Endothelial cell of umbilical vein (primary cell): ENCODE data around the gene BDP1. TPM values are rescaled to one million over a fixed set of nuclear protein-coding genes. Genes with fewer than 3 reads are reported as not detected.
"Not testable (repeated sequence)": the region's sequence is repeated elsewhere in the genome, so short reads cannot be mapped to it uniquely, and the experiment has no call there.

Source experiments
- BruUV-seq: library from RNA; stranded (reverse); fragments of 400-500 nt; replicated peaks from 2 replicates; lab custom pipeline; 2021; lab: Mats Ljungman, UMichigan
- CTCF ChIA-PET: fragments of 300-600, 350-600 bp; sonication (Branson Sonifier 250); formaldehyde crosslinking; loops from one replicate; lab custom pipeline; 2021; ENCODE audit warnings: antibody characterized with exemption, inconsistent platforms; lab: Charles Lee
- POLR2A ChIA-PET: fragments of 300-600, 350-600 bp; sonication (Branson Sonifier 250); formaldehyde crosslinking; loops from one replicate; lab custom pipeline; 2021; ENCODE audit warnings: antibody characterized with exemption, inconsistent platforms; lab: Charles Lee
- DNase-seq: peaks from one replicate; pipeline ENCODE4 v3.0.0-alpha.2; 2011; ENCODE audit warnings: low read depth, low spot score
- FAIRE-seq: peaks from 2 replicates; lab custom pipeline; 2011; peaks lifted over from hg19 to GRCh38; lab: Jason Lieb, UNC
- H2AFZ ChIP-seq: 2 replicates; pipeline ENCODE4 v1.6.0; 2012; ENCODE audit warnings: low read depth, low read length, control low read depth, inconsistent platforms
- H3K27ac ChIP-seq: 2 replicates; pipeline ENCODE4 v1.5.1; 2011; ENCODE audit warnings: low read depth, mild to moderate bottlenecking, control low read depth, low read length, moderate library complexity; ENCODE audit not compliant: insufficient read depth
- H3K27me3 ChIP-seq, 2 experiments: 2 replicates each; pipeline versions ENCODE4 v1.6.0 to v1.6.1; 2011; ENCODE audit warnings: low read length in 2 of 2, mixed read lengths in 1 of 2; ENCODE audit not compliant: control insufficient read depth in 2 of 2, insufficient read depth in 2 of 2
- H3K36me3 ChIP-seq, 2 experiments: 2 replicates in 1 of 2; 3 replicates in 1 of 2; pipeline ENCODE4 v1.5.1; 2011; ENCODE audit warnings: low read length in 2 of 2, mild to moderate bottlenecking in 1 of 2, moderate library complexity in 1 of 2; ENCODE audit not compliant: control insufficient read depth in 2 of 2, insufficient read depth in 2 of 2; ENCODE audit errors: extremely low read depth in 1 of 2
- H3K4me1 ChIP-seq: 3 replicates; pipeline ENCODE4 v1.5.1; 2011; ENCODE audit warnings: mild to moderate bottlenecking, low read length; ENCODE audit not compliant: control insufficient read depth, insufficient read depth; ENCODE audit errors: extremely low read depth
- H3K4me2 ChIP-seq: 2 replicates; pipeline ENCODE4 v1.6.1; 2011; ENCODE audit warnings: low read length, control low read depth, mixed read lengths; ENCODE audit not compliant: insufficient read depth
- H3K4me3 ChIP-seq, 3 experiments: fragments of 200-600 bp in 1 of 3; sonication (generic), shearing (Covaris generic) in 1 of 3; replicated peaks in 1 of 3; 2 replicates each; pipeline ENCODE4 v1.5.1; 2011 to 2016; ENCODE audit warnings: control low read depth in 3 of 3, low read length in 3 of 3, mild to moderate bottlenecking in 2 of 3, inconsistent platforms in 1 of 3, low read depth in 1 of 3, moderate library complexity in 1 of 3; ENCODE audit not compliant: insufficient read depth in 1 of 3
- H3K79me2 ChIP-seq: 2 replicates; pipeline ENCODE4 v1.6.0; 2012; ENCODE audit warnings: low read length, inconsistent platforms; ENCODE audit not compliant: control insufficient read depth, insufficient read depth
- H3K9ac ChIP-seq: replicated peaks from 2 replicates; pipeline ENCODE3; 2011; ENCODE audit warnings: low read length, control low read depth; ENCODE audit not compliant: insufficient read depth; ENCODE audit errors: extremely low read depth
- H3K9me1 ChIP-seq: replicated peaks from 3 replicates; pipeline ENCODE4 v1.6.0; 2011; ENCODE audit warnings: mild to moderate bottlenecking, low read length; ENCODE audit not compliant: control insufficient read depth, insufficient read depth; ENCODE audit errors: extremely low read depth
- H3K9me3 ChIP-seq: replicated peaks from 2 replicates; pipeline ENCODE4 v1.5.1; 2012; ENCODE audit warnings: low read length, inconsistent platforms; ENCODE audit not compliant: control insufficient read depth, insufficient read depth
- H4K20me1 ChIP-seq: replicated peaks from 2 replicates; pipeline ENCODE3; 2011; ENCODE audit warnings: mild to moderate bottlenecking, low read length; ENCODE audit not compliant: control insufficient read depth, insufficient read depth; ENCODE audit errors: extremely low read depth
- EZH2 ChIP-seq: IDR thresholded peaks from 2 replicates; pipeline ENCODE4 v1.6.1; 2012; ENCODE audit warnings: borderline replicate concordance, low read depth, mild to moderate bottlenecking, moderate library complexity, low read length, inconsistent platforms; ENCODE audit not compliant: severe bottlenecking
- FOS ChIP-seq: IDR thresholded peaks from 2 replicates; pipeline ENCODE4 v1.6.1; 2011; ENCODE audit warnings: mild to moderate bottlenecking, low read length, moderate library complexity, borderline replicate concordance; ENCODE audit not compliant: insufficient read depth
- GATA2 ChIP-seq: IDR thresholded peaks from 2 replicates; pipeline ENCODE4 v1.7.0; 2011; ENCODE audit warnings: low read depth, mild to moderate bottlenecking, moderate library complexity, mixed read lengths, low read length; ENCODE audit not compliant: insufficient read length, insufficient read depth
- JUN ChIP-seq: IDR thresholded peaks from 2 replicates; pipeline ENCODE4 v1.6.1; 2011; ENCODE audit warnings: borderline replicate concordance, low read depth; ENCODE audit not compliant: insufficient read length, insufficient read depth
- MYC ChIP-seq: IDR thresholded peaks from one replicate; pipeline ENCODE4 v1.6.1; 2011; ENCODE audit warnings: mild to moderate bottlenecking, low read depth, low read length
- POLR2A ChIP-seq: IDR thresholded peaks from 2 replicates; pipeline ENCODE4 v1.6.1; 2012; ENCODE audit warnings: low read depth, mild to moderate bottlenecking, control low read depth, low read length
- POLR2AphosphoS5 ChIP-seq: IDR thresholded peaks from 2 replicates; pipeline ENCODE4 v1.6.1; 2012; ENCODE audit warnings: low read depth, mild to moderate bottlenecking, control low read depth, low read length, moderate library complexity; ENCODE audit not compliant: insufficient read depth
- dilution Hi-C: fragments of 300-500 bp; cut with MboI; formaldehyde crosslinking; loops from one replicate; pipeline ENCODE4 v1.15.0; 2019; ENCODE audit warnings: low sequenced_read_pairs; ENCODE audit not compliant: extremely low pct_ligation_motif_present
- intact Hi-C: fragments of 100-400 bp; cut with micrococcal nuclease; formaldehyde crosslinking; loops from one replicate; pipeline ENCODE4 v1.10.0; 2022
- polyA plus RNA-seq, 4 experiments: library from polyadenylated mRNA; depleted of rRNA in 3 of 4; stranded (reverse) in 3 of 4; unstranded in 1 of 4; fragments of >200 nt; gene quantifications; 2 replicates each; pipeline versions ENCODE4 v1.2.1 to v1.2.3, GENCODE V29; 2011 to 2012; ENCODE audit warnings: missing spikeins in 1 of 4
- total RNA-seq: library from RNA; stranded (reverse); gene quantifications from 2 replicates; pipeline ENCODE4 v1.2.3, GENCODE V29; 2021
- TF ChIP-seq, protein P1 (sequence below), 2 donors: IDR thresholded peaks; 1 replicate in 1 of 2; 2 replicates in 1 of 2; pipeline ENCODE4 v1.5.1; 2011; ENCODE audit warnings: low read length in 2 of 2, mild to moderate bottlenecking in 2 of 2, moderate library complexity in 2 of 2, control low read depth in 1 of 2, inconsistent platforms in 1 of 2, low read depth in 1 of 2; ENCODE audit not compliant: insufficient read depth in 1 of 2; ENCODE audit errors: extremely low read depth in 1 of 2
- TF ChIP-seq, protein P2 (sequence below): IDR thresholded peaks from 2 replicates; pipeline ENCODE4 v1.6.1; 2011; ENCODE audit not compliant: insufficient read depth, insufficient read length

BDP1 gene
- total and polyA plus RNA-seq, 2 donors (not counting 3 experiments of a cell fraction or from before 2014, with no cell fraction given) = 4.5 to 27.5 TPM

DNA sequence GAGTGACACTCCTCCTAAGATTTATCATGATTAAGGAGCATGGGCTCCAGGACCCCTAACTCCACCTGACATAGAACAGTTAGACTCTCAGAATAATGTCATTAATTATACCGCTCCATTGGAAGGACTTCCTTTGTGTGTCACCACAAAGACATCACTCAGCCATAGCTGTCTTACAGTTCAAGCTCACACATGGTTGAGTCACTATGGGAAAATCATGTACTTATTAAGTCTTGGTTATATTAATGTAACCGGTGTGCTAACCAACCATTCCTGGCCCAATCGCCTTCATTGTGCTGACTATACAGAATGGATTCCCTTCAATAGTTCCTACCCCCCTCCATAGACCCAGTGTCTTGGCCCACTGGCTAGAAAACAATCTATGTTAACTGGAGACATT, 120.8 kb downstream of the BDP1 start:
- ChIA-PET CTCF (interaction anchor here (1.7 kb wide), 1 partner anchor 25 kb away, joined by 6 read pairs; no protein-coding TSS in a partner anchor), POLR2A (no interaction called here)
- Histone ChIP-seq H3K9me1 (no peaks in the 10 kb centered on the region), H3K36me3 (no peaks in the 10 kb centered on the region), H3K9me3 (no peaks in the 10 kb centered on the region), H3K27me3 (no peaks in the 10 kb centered on the region), H3K9ac (no peak overlapping the region), H3K79me2 (no peaks in the 10 kb centered on the region), H4K20me1 (no peaks in the 10 kb centered on the region), H3K27ac (no peak overlapping the region), H3K4me1 (no peaks in the 10 kb centered on the region), H3K4me2 (no peak overlapping the region), H2AFZ (no peak overlapping the region), H3K4me3 (no peak overlapping the region)
- TF ChIP-seq POLR2A (no peak), POLR2AphosphoS5 (no peak), GATA2 (no peak), JUN (no peak), FOS (no peak), EZH2 (no peak), MYC (no peak)
- TF ChIP-seq, protein P1, sequence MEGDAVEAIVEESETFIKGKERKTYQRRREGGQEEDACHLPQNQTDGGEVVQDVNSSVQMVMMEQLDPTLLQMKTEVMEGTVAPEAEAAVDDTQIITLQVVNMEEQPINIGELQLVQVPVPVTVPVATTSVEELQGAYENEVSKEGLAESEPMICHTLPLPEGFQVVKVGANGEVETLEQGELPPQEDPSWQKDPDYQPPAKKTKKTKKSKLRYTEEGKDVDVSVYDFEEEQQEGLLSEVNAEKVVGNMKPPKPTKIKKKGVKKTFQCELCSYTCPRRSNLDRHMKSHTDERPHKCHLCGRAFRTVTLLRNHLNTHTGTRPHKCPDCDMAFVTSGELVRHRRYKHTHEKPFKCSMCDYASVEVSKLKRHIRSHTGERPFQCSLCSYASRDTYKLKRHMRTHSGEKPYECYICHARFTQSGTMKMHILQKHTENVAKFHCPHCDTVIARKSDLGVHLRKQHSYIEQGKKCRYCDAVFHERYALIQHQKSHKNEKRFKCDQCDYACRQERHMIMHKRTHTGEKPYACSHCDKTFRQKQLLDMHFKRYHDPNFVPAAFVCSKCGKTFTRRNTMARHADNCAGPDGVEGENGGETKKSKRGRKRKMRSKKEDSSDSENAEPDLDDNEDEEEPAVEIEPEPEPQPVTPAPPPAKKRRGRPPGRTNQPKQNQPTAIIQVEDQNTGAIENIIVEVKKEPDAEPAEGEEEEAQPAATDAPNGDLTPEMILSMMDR (IDR thresholded peaks at IDR 0.05; ENCODE audit: extremely low read depth in 1 of 2, insufficient read depth in 1 of 2, low read depth in 1 of 2, low read length in 2 of 2) = no peak
- TF ChIP-seq, protein P2, sequence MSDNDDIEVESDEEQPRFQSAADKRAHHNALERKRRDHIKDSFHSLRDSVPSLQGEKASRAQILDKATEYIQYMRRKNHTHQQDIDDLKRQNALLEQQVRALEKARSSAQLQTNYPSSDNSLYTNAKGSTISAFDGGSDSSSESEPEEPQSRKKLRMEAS = no peak
- no TSS peak for BruUV-seq
- dilution Hi-C loops (no loop called here), intact Hi-C loops (no loop called here)
- no peak for DNase-seq
- FAIRE-seq = no peak

DNA sequence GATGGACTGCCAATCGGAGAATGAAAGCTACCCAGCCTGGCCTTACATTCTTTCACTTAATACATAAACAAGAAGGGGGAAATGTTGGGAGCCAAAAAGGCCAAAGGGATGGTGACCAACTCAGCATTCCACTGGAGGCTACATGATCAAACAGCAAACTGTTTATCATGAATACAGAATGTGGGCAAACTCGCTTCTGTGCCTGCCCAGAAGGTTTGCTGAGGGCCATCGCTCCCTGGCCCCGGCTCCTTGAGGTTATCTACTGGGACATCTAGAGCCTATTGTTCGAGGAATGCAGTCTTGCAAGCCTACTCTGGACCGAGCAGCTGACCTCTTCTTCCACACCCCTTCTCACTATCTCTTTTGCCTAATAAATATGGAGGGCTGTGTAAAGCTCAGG, 122.4 kb downstream of the BDP1 start:
- H3K4me3 ChIP-seq, H3K27ac ChIP-seq, H3K36me3 ChIP-seq, dilution Hi-C loops, H3K9me3 ChIP-seq, H4K20me1 ChIP-seq, H3K4me2 ChIP-seq, intact Hi-C loops, H3K27me3 ChIP-seq, FAIRE-seq, H3K9ac ChIP-seq, H3K4me1 ChIP-seq, POLR2A ChIA-PET, DNase-seq, H3K79me2 ChIP-seq, BruUV-seq, H2AFZ ChIP-seq, CTCF ChIA-PET, H3K9me1 ChIP-seq: not testable (repeated sequence)
